HEK293T (cell line): ENCODE results near the gene ATP6V0C.

Experiments used
- CTCF ChIA-PET: fragments of 350-600 bp; formaldehyde crosslinking; extraction: SDS; loops from one replicate; lab custom pipeline; 2021; ENCODE audit warnings: antibody characterized with exemption, inconsistent platforms; lab: Yijun Ruan, JAX
- POLR2A ChIA-PET: fragments of 350-600 bp; formaldehyde crosslinking; extraction: SDS; loops from one replicate; lab custom pipeline; 2020; ENCODE audit warnings: antibody characterized with exemption, inconsistent platforms; lab: Yijun Ruan, JAX
- DNase-seq: peaks from one replicate; pipeline ENCODE4 v3.0.0; 2012; ENCODE audit warnings: mixed read lengths; ENCODE audit errors: extremely low spot score
- ARNT ChIP-seq: fragments of 450-650 bp; IDR thresholded peaks from 2 replicates; pipeline ENCODE4 v1.6.1; 2017; ENCODE audit warnings: mild to moderate bottlenecking
- BHLHE40 ChIP-seq: fragments of 450-650 bp; IDR thresholded peaks from 2 replicates; pipeline ENCODE4 v1.6.1; 2016; ENCODE audit warnings: mild to moderate bottlenecking, moderate library complexity, borderline replicate concordance
- CTBP1 ChIP-seq: fragments of 450-650 bp; IDR thresholded peaks from 2 replicates; pipeline ENCODE4 v1.6.1; 2016; ENCODE audit warnings: borderline replicate concordance
- ELF4 ChIP-seq: fragments of 450-650 bp; IDR thresholded peaks from 2 replicates; pipeline ENCODE4 v1.6.1; 2017; ENCODE audit warnings: antibody characterized with exemption
- FOXA1 ChIP-seq: fragments of 450-650 bp; IDR thresholded peaks from 2 replicates; pipeline ENCODE4 v1.6.1; 2016; ENCODE audit warnings: mild to moderate bottlenecking
- FOXK2 ChIP-seq: fragments of 450-650 bp; IDR thresholded peaks from 2 replicates; pipeline ENCODE4 v1.6.1; 2016; ENCODE audit warnings: mild to moderate bottlenecking
- FOXM1 ChIP-seq: fragments of 450-650 bp; IDR thresholded peaks from 2 replicates; pipeline ENCODE4 v1.6.1; 2017; ENCODE audit warnings: mild to moderate bottlenecking, borderline replicate concordance
- HDGF ChIP-seq: fragments of 450-650 bp; IDR thresholded peaks from 2 replicates; pipeline ENCODE4 v1.6.1; 2017; ENCODE audit warnings: antibody characterized with exemption, borderline replicate concordance
- L3MBTL2 ChIP-seq: fragments of 450-650 bp; conservative IDR thresholded peaks from 2 replicates; pipeline ENCODE4 v1.6.1; 2016; ENCODE audit warnings: mild to moderate bottlenecking
- LEF1 ChIP-seq: fragments of 450-650 bp; IDR thresholded peaks from 2 replicates; pipeline ENCODE4 v1.6.1; 2017; ENCODE audit warnings: mild to moderate bottlenecking, borderline replicate concordance
- NFRKB ChIP-seq: fragments of 450-650 bp; IDR thresholded peaks from 2 replicates; pipeline ENCODE4 v1.6.1; 2016; ENCODE audit warnings: mild to moderate bottlenecking, moderate library complexity
- SP1 ChIP-seq: fragments of 450-650 bp; IDR thresholded peaks from 2 replicates; pipeline ENCODE4 v1.6.1; 2017
- SUZ12 ChIP-seq: fragments of 450-650 bp; IDR thresholded peaks from 2 replicates; pipeline ENCODE4 v1.6.1; 2016; ENCODE audit warnings: mild to moderate bottlenecking
- TARDBP ChIP-seq: fragments of 450-650 bp; IDR thresholded peaks from 2 replicates; pipeline ENCODE4 v1.6.1; 2016
- ZNF384 ChIP-seq: fragments of 450-650 bp; IDR thresholded peaks from 2 replicates; pipeline ENCODE4 v1.6.1; 2016
- TF ChIP-seq, protein P1 (sequence below): fragments of 450-650 bp; IDR thresholded peaks from 2 replicates; pipeline ENCODE4 v1.6.1; 2016

ATP6V0C gene

DNA sequence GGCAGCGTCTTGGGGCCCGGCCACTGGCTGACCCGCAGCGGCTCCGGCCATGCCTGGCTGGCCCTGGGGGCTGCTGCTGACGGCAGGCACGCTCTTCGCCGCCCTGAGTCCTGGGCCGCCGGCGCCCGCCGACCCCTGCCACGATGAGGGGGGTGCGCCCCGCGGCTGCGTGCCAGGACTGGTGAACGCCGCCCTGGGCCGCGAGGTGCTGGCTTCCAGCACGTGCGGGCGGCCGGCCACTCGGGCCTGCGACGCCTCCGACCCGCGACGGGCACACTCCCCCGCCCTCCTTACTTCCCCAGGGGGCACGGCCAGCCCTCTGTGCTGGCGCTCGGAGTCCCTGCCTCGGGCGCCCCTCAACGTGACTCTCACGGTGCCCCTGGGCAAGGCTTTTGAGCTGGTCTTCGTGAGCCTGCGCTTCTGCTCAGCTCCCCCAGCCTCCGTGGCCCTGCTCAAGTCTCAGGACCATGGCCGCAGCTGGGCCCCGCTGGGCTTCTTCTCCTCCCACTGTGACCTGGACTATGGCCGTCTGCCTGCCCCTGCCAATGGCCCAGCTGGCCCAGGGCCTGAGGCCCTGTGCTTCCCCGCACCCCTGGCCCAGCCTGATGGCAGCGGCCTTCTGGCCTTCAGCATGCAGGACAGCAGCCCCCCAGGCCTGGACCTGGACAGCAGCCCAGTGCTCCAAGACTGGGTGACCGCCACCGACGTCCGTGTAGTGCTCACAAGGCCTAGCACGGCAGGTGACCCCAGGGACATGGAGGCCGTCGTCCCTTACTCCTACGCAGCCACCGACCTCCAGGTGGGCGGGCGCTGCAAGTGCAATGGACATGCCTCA is 41.9 kb upstream of the ATP6V0C start:
- CTCF ChIA-PET, result no interaction called here
- POLR2A ChIA-PET, result interaction anchor here (1.0 to 4.6 kb wide), 2 partner anchors 9 to 14 kb away, joined by 3 to 70 read pairs; partner anchors contain the start of gene TEDC2
- TF ChIP-seq HDGF (no peak), FOXA1 (no peak), LEF1 (no peak), SUZ12 (no peak)
- no peak for DNase-seq

DNA sequence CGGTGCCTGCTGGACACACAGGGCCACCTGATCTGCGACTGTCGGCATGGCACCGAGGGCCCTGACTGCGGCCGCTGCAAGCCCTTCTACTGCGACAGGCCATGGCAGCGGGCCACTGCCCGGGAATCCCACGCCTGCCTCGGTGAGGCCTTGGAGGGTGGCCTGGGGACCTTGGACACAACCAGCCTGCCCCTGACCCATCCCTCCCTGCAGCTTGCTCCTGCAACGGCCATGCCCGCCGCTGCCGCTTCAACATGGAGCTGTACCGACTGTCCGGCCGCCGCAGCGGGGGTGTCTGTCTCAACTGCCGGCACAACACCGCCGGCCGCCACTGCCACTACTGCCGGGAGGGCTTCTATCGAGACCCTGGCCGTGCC is 41.3 kb upstream of the ATP6V0C start:
- DNase-seq, result no peak
- ChIA-PET POLR2A (interaction anchor here (1.0 to 4.6 kb wide), 2 partner anchors 9 to 14 kb away, joined by 3 to 70 read pairs; partner anchors contain the start of gene TEDC2), CTCF (no interaction called here)
- TF ChIP-seq ELF4 (no peak), NFRKB (no peak), ZNF384 (no peak), FOXM1 (no peak), L3MBTL2 (no peak), BHLHE40 (no peak), TARDBP (no peak), CTBP1 (no peak), SP1 (no peak), FOXA1 (no peak), HDGF (no peak), LEF1 (no peak), ARNT (no peak), SUZ12 (no peak), FOXK2 (no peak)
- TF ChIP-seq, protein P1, sequence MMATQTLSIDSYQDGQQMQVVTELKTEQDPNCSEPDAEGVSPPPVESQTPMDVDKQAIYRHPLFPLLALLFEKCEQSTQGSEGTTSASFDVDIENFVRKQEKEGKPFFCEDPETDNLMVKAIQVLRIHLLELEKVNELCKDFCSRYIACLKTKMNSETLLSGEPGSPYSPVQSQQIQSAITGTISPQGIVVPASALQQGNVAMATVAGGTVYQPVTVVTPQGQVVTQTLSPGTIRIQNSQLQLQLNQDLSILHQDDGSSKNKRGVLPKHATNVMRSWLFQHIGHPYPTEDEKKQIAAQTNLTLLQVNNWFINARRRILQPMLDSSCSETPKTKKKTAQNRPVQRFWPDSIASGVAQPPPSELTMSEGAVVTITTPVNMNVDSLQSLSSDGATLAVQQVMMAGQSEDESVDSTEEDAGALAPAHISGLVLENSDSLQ, result no peak

DNA sequence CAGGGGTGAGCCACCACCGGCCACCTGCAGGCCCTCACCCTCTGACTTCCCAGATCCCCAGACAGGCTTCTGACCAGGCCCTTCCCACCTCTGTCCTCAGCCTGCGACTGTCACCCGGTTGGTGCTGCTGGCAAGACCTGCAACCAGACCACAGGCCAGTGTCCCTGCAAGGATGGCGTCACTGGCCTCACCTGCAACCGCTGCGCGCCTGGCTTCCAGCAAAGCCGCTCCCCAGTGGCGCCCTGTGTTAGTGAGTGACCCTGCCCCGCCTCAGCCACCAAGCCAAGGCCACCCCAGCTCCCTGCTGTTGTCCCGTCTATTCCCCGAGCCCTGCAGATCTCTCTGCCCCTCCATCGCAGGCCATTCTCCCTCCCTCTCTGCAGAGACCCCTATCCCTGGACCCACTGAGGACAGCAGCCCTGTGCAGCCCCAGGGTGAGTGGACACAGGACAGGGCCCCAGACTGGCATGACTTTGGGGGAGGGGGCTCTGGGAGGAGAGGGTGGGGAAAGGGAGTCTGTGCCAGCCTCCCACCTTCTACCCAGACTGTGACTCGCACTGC is 40.8 kb upstream of the ATP6V0C start:
- POLR2A ChIA-PET, result interaction anchor here (1.0 kb wide), 1 partner anchor 10 kb away, joined by 3 read pairs; no protein-coding TSS in a partner anchor
- no peak for DNase-seq
- CTCF ChIA-PET, result no interaction called here
- TF ChIP-seq L3MBTL2, result no peak
- no peak for TF ChIP-seq ZNF384
- TF ChIP-seq ELF4, result no peak
- TF ChIP-seq FOXK2, result no peak
- TF ChIP-seq BHLHE40, result no peak
- TF ChIP-seq FOXA1, result no peak
- TF ChIP-seq HDGF, result no peak
- no peak for TF ChIP-seq FOXM1
- TF ChIP-seq LEF1, result no peak
- no peak for TF ChIP-seq TARDBP
- TF ChIP-seq ARNT, result no peak
- TF ChIP-seq SUZ12, result no peak
- TF ChIP-seq, protein P1, result no peak
- no peak for TF ChIP-seq SP1
- no peak for TF ChIP-seq NFRKB
- TF ChIP-seq CTBP1, result no peak

DNA sequence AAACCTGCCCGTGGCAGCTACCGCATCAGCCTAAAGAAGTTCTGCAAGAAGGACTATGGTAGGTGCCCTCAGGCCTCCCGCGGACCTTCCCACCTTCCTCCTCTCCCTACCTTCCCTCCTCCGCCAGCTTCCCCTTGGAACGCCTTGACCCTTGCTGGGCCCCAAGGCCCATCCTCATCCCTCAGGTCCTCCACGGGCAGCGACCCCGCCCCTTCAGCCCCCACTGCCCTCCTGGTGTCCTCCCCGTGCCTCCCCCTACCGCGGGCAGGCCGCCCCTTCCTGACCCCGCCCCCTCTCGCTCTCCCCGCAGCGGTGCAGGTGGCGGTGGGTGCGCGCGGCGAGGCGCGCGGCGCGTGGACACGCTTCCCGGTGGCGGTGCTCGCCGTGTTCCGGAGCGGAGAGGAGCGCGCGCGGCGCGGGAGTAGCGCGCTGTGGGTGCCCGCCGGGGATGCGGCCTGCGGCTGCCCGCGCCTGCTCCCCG is 40.3 kb upstream of the ATP6V0C start:
- CTCF ChIA-PET, result no interaction called here
- TF ChIP-seq ELF4 (no peak), LEF1 (no peak), TARDBP (no peak), HDGF (no peak), ARNT (no peak), FOXA1 (no peak)
- TF ChIP-seq, protein P1, result no peak
- POLR2A ChIA-PET, result interaction anchor here (1.0 to 2.1 kb wide), 2 partner anchors 11 to 14 kb away, joined by 3 to 8 read pairs; partner anchors contain the start of gene TEDC2
- no peak for DNase-seq

DNA sequence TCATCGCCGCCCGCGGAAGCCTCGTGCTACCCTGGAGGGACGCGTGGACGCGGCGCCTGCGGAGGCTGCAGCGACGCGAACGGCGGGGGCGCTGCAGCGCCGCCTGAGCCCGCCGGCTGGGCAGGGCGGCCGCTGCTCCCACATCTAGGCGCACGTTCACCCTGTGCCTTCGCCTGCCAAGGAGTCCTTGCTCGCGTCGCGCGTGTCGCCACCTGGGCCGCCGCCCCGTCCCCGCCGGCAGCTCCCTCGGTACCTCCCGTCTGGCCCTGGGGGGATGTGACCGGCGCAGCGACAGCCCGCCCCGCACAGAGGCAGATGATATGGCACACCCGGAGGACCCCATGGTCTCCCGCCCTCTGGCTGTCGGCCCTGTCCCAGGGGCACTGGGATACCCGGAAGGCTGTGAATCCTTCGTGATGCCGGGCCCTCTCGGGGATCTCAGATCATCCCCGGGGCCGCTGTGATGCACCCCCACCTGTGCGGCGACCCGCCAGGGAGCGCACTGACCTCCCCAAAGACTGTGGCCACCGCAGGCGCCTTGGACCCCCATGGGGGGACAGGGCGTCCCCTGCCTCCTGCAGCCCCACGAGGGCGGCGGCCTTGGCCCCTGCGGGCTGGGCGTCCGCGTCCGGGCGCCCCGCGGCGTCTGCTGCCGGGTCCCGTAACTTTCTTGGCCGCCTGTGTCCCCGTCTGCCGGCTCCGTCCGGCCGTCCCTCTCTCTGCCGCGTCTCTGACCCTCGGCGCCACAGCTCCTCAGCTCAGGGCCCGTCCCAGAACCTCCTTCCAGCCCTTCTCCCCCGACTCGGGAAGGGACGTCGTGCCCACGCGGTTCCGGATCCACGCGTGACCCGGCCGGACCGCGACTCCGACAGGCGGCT is 39.5 kb upstream of the ATP6V0C start:
- ChIA-PET CTCF (interaction anchor here (0.8 kb wide), 1 partner anchor 27 kb away, joined by 3 read pairs; no protein-coding TSS in a partner anchor), POLR2A (interaction anchor here (0.7 to 2.1 kb wide), 9 partner anchors 13 to 63 kb away, joined by 3 to 8 read pairs (median 3); partner anchors contain the start of genes ATP6V0C and TEDC2)
- no peak for TF ChIP-seq FOXK2
- peak; percentile 76 for TF ChIP-seq TARDBP
- TF ChIP-seq L3MBTL2, result 0 out of 2 replicates have a peak, but pooled peaks have one; percentile 48
- DNase-seq, result peak; percentile 58
